GM21717 (cell line): ENCODE measurements around the gene RHOG.
"Not testable (repeated sequence)": the region's sequence is repeated elsewhere in the genome, so short reads cannot be mapped to it uniquely, and the experiment has no call there.

Source experiments
- ATAC-seq: cut with Tn5 transposase; IDR thresholded peaks from one replicate; pipeline ENCODE4 v1.9.1; 2021; ENCODE audit warnings: mild to moderate bottlenecking, moderate library complexity; ENCODE audit not compliant: unreplicated experiment

Gene RHOG

GRCh38 chr11:3810951-3811350 is 29.8 kb downstream of the RHOG start:
- ATAC-seq: no peak

- ATAC-seq: no peak
Observed at GRCh38 chr11:3810446-3810845, 30.3 kb downstream of the RHOG start.

GRCh38 chr11:3809624-3809928 is 31.2 kb downstream of the RHOG start:
- no peak for ATAC-seq

DNA sequence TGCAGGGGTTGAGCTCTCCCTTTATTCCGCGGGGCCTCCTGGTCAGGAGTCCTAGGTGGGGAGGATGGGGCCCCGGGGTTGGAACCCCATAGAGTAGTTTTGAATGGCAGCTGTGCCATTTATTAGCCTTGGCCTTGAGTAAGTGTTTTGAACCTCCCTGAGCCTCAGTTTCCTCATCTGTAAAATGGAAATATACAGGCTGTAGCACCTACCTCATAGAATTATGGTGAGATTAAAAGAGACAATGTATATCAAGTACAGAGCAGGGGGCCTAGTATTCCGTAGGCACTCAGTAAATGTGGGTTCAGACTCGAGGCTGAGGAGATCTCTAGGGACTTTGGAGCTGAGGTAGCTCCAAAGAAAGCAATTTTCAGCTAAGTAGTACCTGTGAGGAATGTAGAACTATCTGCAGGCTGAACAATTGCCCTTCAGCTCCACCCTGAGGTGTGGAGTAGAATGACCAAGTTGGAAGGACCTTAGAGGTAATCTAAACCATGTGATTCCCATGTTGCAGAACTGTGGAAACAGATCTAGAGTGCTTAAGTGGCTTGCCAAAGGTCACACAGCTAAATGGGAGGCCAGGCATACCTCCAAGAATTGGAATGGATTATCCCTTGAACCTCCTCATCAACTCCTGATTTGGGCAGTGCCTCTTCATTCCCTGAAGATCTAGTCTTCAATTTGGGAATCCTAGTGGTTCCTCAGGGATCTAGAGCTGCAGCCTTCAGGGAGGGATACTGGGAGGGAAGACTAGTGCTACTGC is 31.7 kb downstream of the RHOG start:
- peak; percentile 74 for ATAC-seq

GRCh38 chr11:3807909-3808860 is 32.6 kb downstream of the RHOG start, which contains the start of gene PGAP2:
TSS of gene PGAP2 (plus strand) at chr11:3808560. CDS start at chr11:3811260, 2,700 bp downstream.
- ATAC-seq: peak; percentile 64

- no peak for ATAC-seq
Observed at GRCh38 chr11:3803726-3804495, 36.8 kb downstream of the RHOG start.

DNA sequence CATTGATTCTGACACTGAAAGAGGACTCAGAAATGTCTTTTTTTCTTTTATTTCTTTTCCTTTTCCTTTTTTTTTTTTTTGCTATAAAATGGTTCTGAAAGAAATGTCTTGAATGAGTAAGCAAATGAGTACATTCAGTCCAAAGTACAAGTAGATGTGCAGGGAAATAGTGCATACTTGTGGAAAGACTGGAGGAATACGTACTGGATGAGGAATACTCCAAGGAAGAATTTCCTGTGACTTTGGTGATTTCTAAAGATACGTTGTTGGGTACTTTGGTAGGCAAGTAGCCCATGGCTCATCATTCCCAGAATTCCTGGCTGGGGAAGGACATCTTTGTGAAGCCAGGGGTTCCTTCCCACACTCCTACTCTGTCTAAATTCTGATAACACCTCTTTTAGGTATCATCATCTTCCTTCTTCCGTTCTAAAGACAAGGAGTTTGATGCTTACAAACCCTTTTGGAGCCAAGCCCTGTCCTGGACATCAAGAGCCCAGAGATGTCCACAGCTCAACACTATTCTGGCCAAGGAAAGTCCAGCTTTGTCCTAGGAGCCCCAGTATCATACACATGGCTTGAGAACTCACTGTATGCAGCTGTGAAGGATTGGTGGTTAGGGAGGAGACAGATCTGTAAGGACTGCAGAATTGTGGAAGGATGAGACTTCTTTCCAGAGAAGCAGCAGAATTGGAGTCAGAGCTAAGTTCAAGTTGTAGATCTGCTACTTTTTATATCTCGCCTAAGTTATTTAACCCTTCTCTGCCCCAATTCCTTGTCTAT is 38.6 kb downstream of the RHOG start:
- ATAC-seq: no peak

- ATAC-seq: no peak
Observed at GRCh38 chr11:3799873-3800272, 40.9 kb downstream of the RHOG start.

DNA sequence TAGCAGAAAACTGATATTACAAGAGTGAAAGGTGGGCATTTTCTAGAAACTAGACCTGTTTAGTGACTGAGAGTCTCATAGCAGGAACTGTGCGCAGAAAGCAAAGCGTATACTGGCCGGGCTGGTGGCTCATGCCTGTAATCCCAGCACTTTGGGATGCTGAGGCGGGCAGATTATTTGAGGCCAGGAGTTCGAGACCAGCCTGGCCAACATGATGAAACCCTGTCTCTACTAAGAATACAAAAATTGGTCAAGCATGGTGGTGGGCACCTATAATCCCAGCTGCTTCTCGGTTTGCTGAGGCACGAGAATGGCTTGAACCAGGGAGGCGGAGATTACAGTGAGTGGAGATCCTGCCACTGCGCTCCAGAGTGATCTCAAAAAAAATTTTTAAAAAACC is 41.6 kb downstream of the RHOG start:
- ATAC-seq: no peak

DNA sequence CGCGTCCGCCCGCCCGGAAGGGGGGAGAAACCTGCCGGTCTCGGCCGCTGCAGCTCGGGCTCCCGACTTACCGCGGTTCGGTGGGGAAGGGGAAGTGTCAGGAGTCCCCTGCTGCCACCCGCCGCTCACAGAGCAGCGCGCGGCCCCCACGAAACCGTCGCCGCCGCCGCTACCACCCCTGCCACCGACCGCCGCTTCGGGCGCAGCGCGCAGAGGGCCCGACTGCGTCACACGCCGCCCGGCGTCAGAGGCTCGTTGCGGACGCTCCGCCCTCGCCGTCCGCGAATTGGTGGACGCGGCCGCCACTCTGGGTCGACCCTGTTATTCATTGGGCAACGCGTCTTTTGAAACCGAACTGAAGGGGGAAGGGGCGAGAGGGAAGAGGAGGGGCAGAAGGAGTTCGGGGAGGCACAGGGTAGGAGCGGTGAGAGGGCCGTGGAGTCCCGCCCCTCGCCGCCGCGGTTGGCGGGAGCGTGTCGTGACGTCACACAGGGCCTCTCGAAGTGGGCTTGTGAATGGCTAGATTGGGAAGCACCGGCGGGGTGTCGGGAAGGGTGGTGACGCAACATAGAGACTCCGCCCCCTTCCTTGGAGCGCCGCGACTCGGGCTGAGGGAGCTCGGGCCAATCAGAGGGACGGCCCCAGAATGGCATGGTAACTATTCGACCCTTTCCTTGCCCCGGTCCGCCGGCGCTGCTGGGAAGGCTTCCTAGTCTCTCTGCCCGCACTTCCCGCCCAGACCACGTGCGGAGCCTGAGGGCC is 43.2 kb downstream of the RHOG start, which contains the start of gene NUP98:
NUP98 (minus strand) TSS at position 226 of the 762 bp plus-strand sequence. CDS start 15,437 bp downstream, outside the sequence.
- ATAC-seq: peak; percentile 92

DNA sequence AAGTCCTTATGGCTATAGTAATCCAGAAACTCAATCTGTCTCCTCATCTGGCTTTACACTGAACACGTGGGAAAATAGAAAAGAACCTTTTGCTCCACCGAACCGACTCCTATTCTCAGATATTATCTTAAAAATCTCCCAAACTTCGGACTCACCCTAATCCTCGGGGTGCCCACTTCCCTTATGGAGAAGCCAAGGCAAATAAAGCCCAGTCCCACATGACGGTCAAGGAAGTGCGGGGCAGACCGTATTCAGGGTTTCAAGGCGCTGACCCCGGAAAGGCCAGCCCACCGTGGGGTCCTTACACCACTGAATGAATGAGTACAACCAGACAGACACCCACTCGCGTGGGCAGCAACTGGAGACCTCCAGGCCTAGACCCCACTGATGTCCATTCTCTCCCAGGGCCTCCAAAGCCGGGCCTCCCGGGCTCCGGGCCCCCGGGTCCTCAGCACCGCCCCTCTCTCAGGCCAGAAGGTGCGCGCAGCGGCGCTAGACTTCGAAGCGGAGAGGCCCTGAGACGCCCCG is 43.9 kb downstream of the RHOG start:
- ATAC-seq: peak; percentile 40

DNA sequence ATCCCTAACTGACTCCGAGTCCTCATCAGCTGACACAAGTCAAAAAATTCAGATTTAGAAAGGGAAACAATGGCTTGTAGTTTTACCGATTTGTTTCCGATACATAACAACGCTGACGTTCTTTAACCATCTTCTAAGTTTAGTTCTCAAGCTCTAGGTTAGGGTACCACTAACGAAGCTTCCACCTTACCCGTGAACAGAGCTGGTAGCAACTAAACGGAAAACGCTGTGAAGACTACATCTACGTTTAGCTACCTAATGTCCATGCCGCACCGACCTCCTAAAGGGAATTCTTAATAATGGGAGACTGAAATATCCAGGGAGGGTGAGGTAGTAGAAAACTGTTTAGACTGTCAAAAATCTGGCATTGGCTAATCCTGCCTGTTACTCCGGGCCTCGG is 44.4 kb downstream of the RHOG start:
- no peak for ATAC-seq

DNA sequence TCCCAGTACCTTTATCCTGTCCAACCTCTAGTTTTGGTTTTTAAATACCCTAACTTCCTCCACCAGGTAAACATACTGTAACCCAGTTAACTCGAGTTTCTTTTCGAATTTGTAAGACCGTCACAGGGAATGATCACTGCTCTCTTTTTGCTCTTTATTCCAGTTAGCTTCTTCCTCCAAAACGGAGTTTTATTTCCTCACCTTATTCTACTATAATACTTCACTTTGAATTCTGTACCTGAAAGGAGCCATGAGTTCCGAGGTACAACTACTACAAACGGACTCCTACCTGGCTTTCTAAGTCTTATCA is 44.8 kb downstream of the RHOG start:
- ATAC-seq: no peak

GRCh38 chr11:3795131-3796001 is 45.4 kb downstream of the RHOG start:
- no peak for ATAC-seq

- ATAC-seq: not testable (repeated sequence)
Observed at GRCh38 chr11:3794387-3794786, 46.4 kb downstream of the RHOG start.

- no peak for ATAC-seq
Observed at GRCh38 chr11:3786781-3787428, 53.9 kb downstream of the RHOG start.

DNA sequence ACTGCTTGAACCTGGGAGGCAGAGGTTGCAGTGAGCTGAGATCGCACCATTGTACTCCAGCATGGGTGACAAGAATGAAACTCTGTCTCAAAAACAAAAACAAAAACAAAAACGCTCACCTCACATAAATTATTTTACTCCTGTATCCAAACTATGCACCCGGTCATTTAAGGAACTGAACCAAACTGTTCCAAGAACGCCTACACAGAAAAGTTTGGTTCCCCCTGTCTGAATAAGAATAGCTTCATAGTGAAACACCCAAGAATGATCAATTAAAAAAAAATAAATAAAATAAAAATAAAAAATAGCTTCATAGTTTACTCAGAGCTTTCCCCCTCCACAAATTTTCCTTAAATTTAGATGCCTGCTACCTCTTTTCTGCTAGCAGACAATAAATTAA is 57.1 kb downstream of the RHOG start:
- no peak for ATAC-seq

DNA sequence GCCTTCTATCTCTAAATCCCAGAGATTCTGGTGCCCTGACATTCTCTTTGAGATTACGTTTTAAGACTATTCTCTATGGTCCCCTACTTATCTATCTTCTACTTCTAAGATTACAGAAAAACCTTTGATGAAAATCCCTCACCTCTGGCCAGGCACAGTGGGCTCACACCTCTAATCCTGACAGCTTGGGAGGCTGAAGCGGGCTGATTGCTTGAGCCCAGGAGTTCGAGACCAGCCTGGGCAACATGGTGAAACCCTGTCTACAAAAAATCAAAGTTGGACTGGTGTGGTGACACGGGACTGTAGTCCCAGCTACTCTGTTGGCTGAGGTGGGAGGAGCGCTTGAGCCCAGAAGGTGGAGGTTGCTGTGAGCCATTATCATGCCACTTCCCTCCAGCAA is 57.8 kb downstream of the RHOG start:
- ATAC-seq: no peak
